ENCODE results near the gene NAA80.
A peak's percentile ranks its signal among the peaks of the same experiment; 100 is the strongest.
"Not testable (repeated sequence)": the region's sequence is repeated elsewhere in the genome, so short reads cannot be mapped to it uniquely, and the experiment has no call there.

NAA80 gene

DNA sequence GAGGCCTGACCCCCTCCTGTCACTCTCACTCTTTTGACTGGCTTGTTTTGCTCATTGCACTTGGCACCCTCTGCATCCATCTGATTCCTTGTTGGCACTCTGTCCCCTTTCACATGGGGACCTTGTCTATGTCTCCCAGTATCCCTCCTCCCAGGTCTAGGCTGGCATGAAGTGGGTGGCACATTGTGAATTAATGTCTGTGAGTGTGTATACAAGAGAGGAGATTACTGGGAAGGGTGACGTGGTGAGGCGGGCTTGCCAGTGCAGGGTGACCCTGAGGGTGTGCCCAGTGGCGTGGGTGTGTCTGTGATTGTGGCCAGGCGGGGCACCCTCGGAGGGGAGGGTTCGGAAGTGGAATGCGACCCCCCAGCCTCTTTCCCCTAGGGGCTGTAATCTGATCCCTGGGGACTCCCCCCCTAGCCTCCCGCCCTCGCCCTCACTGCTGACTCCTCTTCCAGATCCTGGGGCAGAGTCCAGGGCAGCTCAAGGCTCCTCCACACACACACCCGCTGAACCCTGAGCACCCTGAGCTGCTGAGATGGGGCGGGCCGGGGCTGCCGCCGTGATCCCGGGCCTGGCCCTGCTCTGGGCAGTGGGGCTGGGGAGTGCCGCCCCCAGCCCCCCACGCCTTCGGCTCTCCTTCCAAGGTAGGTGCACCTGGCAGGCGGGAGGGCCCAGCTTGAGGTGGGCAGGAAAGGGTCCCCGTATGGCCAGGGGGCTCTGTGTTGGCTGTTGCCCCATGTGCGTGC is 30.3 kb downstream of the NAA80 start, which contains the start of gene SEMA3B:
Gene SEMA3B (plus strand): TSS at position 445 of the 749 bp plus-strand sequence. CDS start 94 bp downstream, at position 539.
- no peak for DNase-seq

DNA sequence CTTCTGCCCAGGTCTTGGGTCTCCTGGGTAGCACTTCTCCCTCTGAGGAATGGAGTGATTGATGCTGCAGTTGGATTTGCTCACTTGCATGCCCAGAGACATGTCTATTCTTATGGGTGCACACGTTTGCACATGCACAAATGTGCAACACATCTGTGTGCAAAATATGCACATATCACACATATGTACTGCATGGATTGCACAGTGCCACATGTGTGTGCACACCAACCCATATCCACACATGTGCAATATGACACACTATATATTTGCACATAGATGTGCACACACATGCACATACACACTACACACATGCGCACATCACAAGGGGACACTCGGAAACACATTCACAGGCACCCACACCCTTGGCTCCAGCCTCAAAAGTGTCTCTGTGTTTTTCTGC is 30.9 kb downstream of the NAA80 start:
- DNase-seq: no peak

DNA sequence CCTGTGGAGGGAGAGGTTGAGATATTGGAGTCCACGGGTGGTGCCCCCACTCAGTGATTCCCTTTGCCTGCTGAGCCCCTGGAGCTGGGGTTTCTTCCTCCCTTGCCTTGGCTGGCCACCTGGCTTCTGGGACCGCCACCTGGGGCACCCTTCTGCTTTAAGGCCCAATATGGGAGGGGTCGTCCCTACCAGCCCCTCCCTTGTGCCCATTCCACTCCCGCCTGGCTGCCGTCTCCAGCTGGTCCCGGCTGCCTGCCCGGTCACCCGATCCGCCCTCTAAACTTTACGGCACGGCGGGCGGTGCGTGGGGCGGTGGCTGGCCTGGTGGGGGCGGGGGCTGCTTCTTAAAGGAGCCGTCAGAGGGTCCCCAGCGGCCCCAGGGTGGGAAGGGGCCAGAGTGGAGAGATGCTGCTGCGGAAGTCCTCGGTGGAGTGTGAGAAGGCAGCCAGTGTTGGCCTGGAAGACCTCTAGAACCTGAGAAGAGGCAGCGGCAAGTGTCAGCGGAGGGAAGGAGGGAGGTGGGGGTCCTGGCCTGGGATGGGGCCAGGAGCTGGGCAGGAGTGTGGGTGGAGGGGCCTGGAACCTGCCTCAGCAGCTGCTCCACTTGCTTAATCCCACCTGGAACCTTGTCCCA is 31.8 kb downstream of the NAA80 start:
- no peak for DNase-seq

DNA sequence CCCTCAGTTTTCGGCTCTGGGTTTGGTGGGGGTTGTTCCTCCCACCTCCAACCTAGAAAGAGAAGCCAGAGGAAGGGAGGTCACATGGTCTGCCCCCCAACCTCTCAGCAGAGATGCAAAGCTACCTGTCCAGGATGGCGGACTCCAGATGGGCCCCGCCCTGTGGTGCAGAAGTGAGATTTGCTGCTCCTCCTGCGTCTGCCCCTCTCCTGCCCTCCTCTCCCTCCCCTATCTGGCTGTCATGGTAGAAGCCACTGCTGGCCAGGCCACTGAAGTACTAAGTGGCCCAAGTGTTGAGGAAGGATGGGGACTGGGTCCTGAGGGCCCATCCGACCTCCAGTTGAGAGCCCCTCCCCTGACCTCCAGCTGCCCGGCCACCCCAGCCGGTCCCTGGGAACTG is 32.4 kb downstream of the NAA80 start:
- no peak for DNase-seq

DNA sequence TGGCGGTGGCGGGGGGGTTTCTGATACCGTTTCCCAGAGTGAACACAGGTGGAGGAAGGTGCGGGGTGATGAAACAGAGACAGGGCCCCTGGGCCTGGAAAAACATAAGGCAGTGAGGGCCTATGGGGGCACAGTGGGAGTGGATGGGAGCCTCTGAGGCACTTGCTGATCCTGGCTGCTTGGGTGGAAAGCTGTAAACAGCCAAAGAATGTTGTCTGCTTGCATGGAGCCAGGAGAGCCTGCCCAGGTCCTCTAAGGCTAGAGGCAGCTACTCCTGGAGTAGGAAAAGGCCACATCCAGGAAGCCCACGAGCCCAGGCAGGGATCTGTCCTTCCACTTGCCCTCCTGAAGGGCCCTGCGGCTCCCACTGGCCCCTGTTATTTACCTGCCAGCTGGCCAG is 33.2 kb downstream of the NAA80 start:
- no peak for DNase-seq

DNA sequence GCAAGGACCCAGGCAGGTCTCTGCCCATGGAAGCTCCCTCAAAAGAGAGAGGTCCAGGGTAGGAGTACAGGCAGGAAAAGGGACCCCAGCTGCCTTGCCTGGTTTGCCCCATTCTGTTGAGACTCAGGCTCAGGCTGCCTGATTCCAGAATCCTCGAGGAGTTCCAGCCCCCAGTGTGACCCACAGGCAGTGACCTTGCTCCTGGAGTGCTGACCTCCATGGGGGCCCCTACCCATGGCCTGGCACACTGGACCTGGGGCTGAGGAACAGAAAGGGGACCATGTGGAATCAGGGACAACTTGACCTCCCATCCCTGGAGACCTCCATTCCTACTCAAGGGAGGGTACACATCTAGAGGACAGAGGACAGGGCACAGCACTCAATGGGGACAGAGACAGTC is 33.6 kb downstream of the NAA80 start:
- DNase-seq: no peak

DNA sequence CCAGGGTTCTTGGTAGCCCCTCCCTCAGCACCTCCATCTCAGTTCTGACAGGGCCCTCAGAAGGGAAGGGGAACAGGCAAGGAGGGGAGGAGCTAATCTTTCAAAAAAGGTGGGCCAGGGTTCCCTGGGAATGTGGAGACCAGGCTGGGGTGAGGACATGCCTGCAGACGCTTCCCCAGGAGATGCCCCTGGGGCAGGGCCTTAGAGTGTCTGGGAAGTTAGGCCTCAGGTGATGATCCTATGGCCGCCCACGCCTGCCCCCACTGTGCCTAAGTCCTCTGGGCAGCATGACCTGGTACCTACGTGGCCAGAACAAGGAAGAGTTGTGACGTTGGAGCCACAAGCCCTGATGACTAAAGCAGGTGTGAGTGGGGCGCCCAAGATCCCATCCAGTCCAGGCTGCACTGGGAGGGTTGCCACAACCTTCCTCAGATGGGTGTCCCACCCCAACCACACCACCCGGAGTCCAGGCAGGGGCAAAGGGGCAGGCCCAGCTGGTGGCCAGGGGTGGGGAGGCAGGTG is 34.2 kb downstream of the NAA80 start:
- DNase-seq: no peak

DNA sequence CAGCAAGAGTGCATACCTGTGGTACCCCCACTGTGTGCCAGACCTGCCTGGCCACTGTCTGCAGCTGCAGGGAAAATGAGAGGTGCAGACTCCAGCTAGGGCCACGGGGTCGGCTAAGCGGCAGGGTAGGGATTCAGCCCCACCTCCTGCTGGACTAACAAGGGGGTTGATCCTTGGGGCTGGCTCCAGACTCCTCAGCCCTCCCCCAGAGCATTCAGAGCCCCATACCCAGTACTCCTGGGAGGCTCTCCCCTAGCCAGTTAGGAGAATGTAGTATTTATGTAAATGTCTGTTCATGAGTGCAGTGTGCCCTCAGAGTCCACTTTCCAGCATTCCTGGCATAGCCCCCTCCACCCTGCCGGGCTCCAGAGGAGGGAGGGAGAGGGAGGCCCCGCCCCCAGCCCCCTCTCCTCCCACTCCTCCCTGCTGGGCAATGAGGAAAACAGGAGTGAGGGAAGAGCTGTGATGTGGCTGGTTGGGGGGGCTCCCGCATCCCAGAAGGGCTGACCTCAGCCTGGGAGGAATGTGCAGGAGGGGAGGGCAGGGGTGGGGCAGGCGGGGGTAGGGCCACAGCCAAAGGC is 34.7 kb downstream of the NAA80 start:
- DNase-seq: no peak

DNA sequence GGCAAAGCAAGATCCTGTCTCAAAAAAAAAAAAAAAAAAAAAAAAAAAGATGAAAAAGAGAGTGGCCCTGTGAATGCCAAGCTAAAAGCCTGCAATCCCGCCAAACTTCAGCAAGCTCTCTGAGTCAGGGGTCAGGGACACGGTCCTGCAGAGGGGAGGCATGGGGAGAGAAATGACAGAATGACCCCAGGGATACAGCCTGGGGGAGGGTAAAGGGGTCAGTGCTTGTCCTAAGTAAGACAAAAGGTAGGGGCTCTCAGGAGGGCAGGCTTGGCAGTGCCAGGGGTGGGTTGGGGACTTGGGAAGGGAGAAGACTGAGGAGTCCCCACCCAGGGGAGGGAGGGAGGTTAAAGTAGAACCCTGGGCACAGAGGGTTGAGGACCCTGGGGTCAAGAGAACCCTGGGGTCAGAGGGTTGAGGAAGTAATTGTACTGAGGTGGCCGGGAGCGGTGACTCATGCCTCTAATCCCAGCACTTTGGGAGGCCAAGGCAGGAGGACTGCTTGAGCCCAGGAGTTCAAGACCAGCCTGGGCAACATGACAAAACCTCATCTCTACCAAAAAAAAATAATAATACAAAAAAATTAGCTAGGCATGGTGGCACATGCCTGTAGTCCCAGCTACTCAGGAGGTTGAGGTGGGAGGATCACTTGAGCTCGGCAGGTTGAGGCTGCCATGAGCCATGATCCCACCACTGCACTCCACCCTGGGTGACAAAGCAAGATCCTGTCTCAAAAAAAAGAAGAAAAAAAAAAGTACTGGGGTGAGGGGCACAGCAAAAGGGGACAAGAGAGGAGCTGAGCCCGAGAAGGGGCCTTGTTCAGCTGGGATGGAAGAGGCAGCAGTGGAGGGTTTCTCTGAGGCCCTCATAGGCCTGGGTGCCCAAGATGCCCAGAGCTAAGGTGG is 35.5 kb downstream of the NAA80 start:
- DNase-seq: no peak

DNA sequence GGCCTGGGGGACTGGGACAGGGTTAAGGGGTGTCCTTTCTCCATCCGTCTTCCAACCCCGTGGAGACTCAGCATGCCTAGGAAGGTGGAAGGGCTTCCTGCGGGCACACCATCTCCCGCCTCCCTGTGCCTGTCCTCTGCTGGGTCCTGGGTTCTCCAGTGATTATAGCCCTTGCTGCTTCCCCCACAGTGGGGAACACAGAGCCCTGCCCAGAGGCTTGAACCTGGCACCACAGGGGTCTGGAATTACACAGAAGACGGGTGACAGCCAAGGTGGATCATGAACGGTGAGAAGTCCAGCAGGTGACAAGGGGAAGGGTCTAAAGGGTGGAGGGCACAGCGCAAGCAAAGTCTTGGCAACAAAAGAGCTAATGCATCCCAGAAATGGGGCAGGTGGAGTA is 36.4 kb downstream of the NAA80 start:
- DNase-seq: no peak

DNA sequence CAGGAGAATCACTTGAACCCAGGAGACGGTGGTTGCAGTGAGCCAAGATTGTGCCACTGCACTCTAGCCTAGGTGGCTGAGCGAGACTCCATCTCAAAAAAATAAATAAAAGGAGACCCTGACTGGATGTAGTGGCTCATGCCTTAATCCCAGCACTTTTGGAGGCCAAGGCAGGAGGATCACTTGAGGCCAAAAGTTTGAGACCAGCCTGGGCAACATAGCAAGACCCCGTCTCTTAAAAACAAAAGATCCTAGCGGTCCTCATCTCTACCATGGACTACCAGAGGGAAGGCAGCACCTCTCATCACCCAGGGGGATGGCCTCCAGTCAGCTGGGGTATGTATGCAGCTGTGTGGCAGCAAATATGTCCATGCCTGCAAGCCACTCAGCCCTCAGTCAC is 37.0 kb downstream of the NAA80 start:
- not testable (repeated sequence) for DNase-seq

DNA sequence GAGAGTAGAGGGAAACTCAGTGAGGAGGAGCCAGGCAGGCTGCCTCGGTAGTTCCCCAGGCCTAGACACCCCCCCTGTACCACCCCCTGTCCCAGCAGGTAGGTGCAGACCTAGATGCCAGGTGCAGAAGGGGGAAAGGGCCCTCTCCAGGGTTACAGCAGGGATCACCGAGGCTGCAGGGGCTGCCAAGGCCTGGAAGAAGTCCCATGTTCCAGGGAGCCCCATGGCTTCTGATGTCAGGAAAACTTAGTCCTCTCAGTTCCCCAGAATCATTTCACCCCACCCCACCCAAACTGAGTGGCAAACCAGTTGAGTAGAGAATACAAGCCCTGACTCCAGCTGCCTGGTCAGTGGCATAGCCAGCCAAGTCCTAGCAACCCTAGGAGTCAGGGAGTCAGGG is 37.7 kb downstream of the NAA80 start:
- DNase-seq: no peak

DNA sequence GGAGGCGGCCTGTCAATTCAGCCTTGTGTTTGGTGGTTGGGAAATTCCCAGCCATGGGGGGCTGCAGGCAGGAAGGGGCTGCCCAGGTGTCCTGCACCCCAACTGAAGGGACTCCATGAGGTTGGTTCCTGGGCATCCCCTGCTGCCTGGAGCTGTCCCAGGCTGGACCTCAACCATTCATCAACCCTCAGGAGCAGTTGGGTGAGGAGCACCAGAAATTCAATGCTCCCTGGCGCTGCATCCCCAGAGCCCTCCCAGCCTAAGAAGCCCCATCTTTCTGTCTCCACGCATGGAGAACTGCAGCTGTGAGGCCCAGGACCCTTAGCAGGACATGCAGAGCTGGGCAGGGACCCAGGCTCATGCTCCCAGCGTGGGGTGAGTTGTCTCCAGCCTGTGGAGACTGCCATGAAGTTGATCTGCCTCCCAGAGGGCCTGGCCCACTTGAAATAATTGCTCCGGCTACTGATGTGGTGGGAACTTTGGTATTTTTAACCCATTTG is 38.2 kb downstream of the NAA80 start:
- no peak for DNase-seq

DNA sequence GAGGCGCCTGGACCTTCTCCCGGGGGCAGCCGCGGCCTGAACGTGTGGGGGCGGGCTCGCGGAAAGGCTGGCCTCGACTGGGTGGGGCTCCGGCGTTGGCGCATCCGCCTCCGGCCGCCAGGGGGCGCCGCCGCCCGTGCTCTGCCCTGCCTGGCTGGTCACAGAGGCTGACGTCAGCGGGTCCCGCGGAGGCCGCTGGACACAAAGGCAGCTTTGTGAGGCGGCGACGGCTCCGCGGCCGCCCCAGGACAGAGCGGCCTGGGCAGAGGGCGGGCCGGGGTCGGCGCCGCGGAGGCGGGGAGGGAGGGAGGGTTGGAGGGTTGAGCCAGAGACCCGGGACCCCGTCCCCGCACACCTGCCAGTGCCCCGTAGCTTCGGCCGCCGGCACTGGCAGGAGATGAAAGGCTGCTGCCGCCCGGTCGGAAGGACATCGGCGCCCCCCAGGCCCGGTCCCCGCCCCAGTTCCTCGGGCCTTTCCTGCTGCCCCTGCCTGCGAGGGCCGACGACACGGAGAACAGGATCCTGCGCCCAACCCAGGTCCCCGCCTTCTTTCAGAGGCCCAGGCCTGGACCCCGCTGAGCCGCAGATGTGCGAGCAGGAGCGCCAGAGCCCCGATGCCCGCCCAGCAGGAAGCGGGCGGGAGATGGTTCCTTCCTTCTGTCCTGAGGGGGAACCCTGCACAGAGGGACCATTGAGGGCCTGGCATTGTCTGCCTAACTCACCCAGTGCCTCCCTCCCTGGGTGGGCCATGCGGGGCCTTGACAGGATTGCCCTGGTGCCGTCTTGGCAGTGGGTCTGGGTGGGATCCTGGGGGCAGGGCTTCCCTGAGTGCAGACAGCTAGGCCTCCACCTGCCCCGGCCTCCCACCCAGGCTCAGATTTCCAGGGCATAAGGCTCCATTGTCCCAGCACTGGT is 38.9 kb downstream of the NAA80 start:
- DNase-seq: peak; percentile 53 to 71 (median 64)

DNA sequence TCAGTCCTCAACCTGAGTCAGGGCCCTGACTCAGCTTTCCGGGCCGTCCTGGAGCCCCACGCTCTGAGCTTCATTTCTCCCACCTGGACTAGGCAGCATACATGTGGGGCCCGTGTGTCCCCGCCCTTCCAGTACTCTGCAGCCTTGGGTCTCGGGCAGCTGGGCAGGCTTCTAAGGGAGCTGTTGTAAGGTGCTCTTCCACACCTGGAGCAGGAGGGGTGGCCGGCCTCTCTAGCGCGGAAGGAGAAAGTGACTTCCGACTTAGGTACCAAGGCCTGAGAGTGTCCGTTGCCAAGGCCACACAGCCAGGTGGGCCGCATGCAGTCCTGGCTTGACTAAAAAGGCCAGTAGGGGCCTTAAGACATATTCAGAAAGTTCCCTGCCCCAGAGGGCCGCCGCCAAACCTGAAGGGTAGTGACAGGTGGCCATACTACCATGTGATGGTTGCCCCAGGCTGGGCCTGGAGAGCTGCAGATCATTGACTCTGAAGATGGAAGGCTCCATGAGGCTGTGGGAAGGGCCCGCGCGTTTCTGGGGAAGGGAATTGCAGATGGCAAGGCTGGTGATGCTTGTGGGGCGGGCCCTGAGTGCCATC is 39.7 kb downstream of the NAA80 start:
- DNase-seq: no peak

DNA sequence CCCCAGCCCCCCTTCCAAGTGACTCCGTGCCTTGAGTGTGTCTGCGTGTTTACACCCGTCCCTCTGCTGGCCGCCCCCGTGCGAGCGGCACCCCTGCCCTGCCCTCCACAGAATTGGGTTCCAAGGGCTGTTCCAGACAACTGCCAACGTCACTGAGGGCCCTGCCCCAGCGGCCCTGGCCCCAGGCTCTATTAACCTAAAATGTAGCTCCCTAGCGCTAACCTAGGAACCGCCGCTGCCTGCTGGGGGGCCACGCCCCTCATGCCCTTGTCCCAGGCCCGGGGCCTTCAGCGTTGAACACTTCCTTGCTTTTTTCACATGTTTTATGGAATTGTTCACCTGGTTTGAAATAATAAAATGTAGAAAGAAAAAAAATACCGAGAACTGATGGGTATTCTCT is 40.2 kb downstream of the NAA80 start:
- DNase-seq: no peak

DNA sequence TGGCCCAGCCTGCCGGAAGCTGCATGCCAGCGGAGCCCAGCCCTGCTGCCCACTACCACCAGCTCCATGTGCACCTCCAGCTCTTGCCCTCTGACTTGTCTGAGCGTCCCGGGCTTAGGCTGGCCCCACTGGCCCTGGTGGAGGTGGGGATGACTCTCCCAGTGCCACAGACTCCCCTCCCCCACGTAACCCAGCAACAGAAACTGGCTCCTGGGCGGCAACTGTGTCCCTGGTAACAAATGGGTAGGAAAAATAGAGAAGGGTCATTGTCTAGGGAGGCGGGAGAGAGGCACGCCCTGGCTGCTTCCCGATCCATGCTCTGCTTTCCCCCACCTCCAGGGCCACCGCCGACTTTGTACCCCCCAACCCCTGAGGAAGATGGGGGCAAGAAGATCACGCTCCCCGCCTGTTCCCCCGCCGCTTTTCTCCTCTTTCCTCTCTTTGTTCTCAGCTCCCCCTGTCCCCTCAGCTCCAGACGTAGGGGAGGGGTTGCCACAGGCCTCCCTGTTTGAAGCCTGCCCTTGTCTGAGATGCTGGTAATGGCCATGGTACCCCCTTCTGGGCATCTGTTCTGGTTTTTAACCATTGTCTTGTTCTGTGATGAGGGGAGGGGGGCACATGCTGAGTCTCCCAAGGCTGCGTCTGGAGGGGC is 41.0 kb downstream of the NAA80 start:
- DNase-seq: no peak

DNA sequence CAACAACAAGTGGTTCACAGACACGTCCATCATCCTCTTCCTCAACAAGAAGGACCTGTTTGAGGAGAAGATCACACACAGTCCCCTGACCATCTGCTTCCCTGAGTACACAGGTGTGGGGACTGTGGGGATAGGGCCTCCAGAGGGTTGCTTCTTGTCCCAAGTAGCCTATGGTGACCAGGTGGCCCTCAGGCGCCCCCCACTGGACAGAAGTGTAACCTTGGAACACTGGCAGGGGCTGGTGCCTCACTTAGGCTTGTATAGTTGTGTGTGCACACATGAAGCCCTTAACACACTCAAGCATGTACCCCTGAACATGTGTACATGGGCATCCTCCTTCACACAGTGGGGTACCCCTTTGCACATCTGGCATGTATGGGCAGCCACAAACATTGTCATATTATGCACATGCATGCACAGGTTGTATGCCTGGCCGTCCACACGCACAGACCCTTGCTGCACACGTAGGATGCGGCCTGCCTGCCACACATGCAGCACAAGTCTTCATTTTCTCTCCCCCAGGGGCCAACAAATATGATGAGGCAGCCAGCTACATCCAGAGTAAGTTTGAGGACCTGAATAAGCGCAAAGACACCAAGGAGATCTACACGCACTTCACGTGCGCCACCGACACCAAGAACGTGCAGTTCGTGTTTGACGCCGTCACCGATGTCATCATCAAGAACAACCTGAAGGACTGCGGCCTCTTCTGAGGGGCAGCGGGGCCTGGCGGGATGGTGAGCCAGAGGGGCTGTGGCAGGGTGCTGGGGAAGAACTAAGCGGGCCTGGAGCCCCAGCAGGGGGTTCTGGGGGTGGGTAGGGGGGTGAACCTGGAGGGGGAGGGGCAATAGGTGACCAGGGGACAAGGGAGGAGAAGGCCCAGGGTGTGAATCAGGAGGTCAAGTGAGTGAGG is 42.0 kb downstream of the NAA80 start:
- no peak for DNase-seq

DNA sequence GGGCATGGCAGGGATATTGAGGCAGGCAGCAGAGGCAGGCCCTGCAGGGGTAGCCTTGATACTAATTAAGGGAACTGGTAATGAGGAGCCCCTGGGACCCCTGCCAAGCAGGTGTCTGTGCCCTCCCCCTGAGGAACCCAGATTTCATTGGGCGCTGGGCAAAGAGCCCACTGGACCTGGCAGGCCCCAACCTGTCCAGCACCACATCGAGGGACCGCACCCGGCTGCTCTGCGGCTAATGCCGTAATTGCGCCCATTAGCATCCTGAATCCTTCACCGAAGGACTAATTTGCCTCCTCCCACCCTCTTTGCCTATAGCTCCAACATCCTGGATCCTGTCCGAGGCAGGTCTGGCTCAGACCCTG is 44.0 kb downstream of the NAA80 start:
- DNase-seq: no peak
